Erythroblast (primary cell): ENCODE data around the gene SLC30A4.

Experiments
- GATA1 ChIP-seq: IDR thresholded peaks from 2 replicates; pipeline ENCODE4 v1.6.1; 2011; ENCODE audit warnings: low read depth, mild to moderate bottlenecking, control low read depth, low read length, moderate library complexity
- POLR2A ChIP-seq: IDR thresholded peaks from 2 replicates; pipeline ENCODE4 v1.6.1; 2011; ENCODE audit warnings: mild to moderate bottlenecking, low read length

- TF ChIP-seq POLR2A (no peak), GATA1 (no peak)
Observed at GRCh38 chr15:45539680-45540079, 17.1 kb upstream of the SLC30A4 start.
